ENCODE results near the gene CEACAM16. TPM values are rescaled to one million over a fixed set of nuclear protein-coding genes. Genes with fewer than 3 reads are reported as not detected.

The CEACAM16 gene
- total and polyA plus RNA-seq, 10 of the 15 experiments (the other 5 are each of a cell fraction or from before 2014, with no cell fraction given) = not detected

- no peak for TF ChIP-seq PBX3 (IDR thresholded peaks at IDR 0.05; ENCODE audit: insufficient replicate concordance, low read depth, low read length)
- TF ChIP-seq, protein P1, sequence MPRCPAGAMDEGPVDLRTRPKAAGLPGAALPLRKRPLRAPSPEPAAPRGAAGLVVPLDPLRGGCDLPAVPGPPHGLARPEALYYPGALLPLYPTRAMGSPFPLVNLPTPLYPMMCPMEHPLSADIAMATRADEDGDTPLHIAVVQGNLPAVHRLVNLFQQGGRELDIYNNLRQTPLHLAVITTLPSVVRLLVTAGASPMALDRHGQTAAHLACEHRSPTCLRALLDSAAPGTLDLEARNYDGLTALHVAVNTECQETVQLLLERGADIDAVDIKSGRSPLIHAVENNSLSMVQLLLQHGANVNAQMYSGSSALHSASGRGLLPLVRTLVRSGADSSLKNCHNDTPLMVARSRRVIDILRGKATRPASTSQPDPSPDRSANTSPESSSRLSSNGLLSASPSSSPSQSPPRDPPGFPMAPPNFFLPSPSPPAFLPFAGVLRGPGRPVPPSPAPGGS (IDR thresholded peaks at IDR 0.05; ENCODE audit: borderline replicate concordance, insufficient read depth, low read depth, low read length, poor library complexity, severe bottlenecking) = peak; percentile 29
- TF ChIP-seq ZNF24 (IDR thresholded peaks at IDR 0.05) = no peak
- no peak for TF ChIP-seq SREBF1 (IDR thresholded peaks at IDR 0.05; ENCODE audit: low read length)
- TF ChIP-seq, protein P2, sequence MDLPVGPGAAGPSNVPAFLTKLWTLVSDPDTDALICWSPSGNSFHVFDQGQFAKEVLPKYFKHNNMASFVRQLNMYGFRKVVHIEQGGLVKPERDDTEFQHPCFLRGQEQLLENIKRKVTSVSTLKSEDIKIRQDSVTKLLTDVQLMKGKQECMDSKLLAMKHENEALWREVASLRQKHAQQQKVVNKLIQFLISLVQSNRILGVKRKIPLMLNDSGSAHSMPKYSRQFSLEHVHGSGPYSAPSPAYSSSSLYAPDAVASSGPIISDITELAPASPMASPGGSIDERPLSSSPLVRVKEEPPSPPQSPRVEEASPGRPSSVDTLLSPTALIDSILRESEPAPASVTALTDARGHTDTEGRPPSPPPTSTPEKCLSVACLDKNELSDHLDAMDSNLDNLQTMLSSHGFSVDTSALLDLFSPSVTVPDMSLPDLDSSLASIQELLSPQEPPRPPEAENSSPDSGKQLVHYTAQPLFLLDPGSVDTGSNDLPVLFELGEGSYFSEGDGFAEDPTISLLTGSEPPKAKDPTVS (IDR thresholded peaks at IDR 0.05; ENCODE audit: low read depth, low read length) = no peak
- TF ChIP-seq IRF4 (IDR thresholded peaks at IDR 0.05; ENCODE audit: low read depth, low read length) = no peak
- no peak for TF ChIP-seq CBX3 (IDR thresholded peaks at IDR 0.05; ENCODE audit: borderline replicate concordance, low read depth)
- no peak for TF ChIP-seq CBFB (IDR thresholded peaks at IDR 0.05; ENCODE audit: low read depth)
- peak; percentile 87; the same call in 1 of the 2 replicates for TF ChIP-seq ZNF217 (IDR thresholded peaks at IDR 0.05)
- peak; percentile 19; the same call in 1 of the 2 replicates for TF ChIP-seq ATF7 (IDR thresholded peaks at IDR 0.05; ENCODE audit: low read depth)
- no peak for TF ChIP-seq POLR2AphosphoS2 (IDR thresholded peaks at IDR 0.05; ENCODE audit: low read depth, low read length)
- 0 out of 2 replicates have a peak, but pooled peaks have one; percentile 43 for TF ChIP-seq NBN (IDR thresholded peaks at IDR 0.05)
- TF ChIP-seq, protein P3, sequence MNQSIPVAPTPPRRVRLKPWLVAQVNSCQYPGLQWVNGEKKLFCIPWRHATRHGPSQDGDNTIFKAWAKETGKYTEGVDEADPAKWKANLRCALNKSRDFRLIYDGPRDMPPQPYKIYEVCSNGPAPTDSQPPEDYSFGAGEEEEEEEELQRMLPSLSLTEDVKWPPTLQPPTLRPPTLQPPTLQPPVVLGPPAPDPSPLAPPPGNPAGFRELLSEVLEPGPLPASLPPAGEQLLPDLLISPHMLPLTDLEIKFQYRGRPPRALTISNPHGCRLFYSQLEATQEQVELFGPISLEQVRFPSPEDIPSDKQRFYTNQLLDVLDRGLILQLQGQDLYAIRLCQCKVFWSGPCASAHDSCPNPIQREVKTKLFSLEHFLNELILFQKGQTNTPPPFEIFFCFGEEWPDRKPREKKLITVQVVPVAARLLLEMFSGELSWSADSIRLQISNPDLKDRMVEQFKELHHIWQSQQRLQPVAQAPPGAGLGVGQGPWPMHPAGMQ (IDR thresholded peaks at IDR 0.05; ENCODE audit: borderline replicate concordance) = no peak
- TF ChIP-seq BMI1 (IDR thresholded peaks at IDR 0.05; ENCODE audit: borderline replicate concordance) = no peak
- TF ChIP-seq NR2F1 (conservative IDR thresholded peaks at IDR 0.05) = peak; percentile 70
- TF ChIP-seq SRF (IDR thresholded peaks at IDR 0.05; ENCODE audit: low read depth in 2 of 2, low read length in 2 of 2) = no peak
- peak; percentile 47; the same call in 1 of the 2 replicates for TF ChIP-seq IKZF1 (conservative IDR thresholded peaks at IDR 0.05)
- TF ChIP-seq EGR1 (IDR thresholded peaks at IDR 0.05; ENCODE audit: borderline replicate concordance in 1 of 2, low read depth in 2 of 2, low read length in 2 of 2) = no peak
- no peak for TF ChIP-seq KLF5 (IDR thresholded peaks at IDR 0.05; ENCODE audit: partially characterized antibody)
- TF ChIP-seq SMAD1 (IDR thresholded peaks at IDR 0.05; ENCODE audit: low read depth, partially characterized antibody) = no peak
- TF ChIP-seq ESRRA (IDR thresholded peaks at IDR 0.05; ENCODE audit: low read length) = no peak
- no peak; the same call in 1 of the 2 replicates for TF ChIP-seq MAX (IDR thresholded peaks at IDR 0.05; ENCODE audit: low read depth, low read length)
- TF ChIP-seq CBX5 (IDR thresholded peaks at IDR 0.05; ENCODE audit: low read depth) = no peak
- TF ChIP-seq BACH1 (IDR thresholded peaks at IDR 0.05; ENCODE audit: borderline replicate concordance) = no peak
- TF ChIP-seq SUZ12 (IDR thresholded peaks at IDR 0.05; ENCODE audit: unreplicated experiment) = no peak
- no peak for TF ChIP-seq RFX5 (IDR thresholded peaks at IDR 0.05; ENCODE audit: low read depth, low read length)
- no peak for TF ChIP-seq WRNIP1 (IDR thresholded peaks at IDR 0.05; ENCODE audit: borderline replicate concordance, low read depth, low read length)
These were observed 48.2 kb downstream of the CEACAM16 start (continued) for GRCh38 chr19:44746946-44747738.

Measured in GM12878 (cell line).